HG02623 (cell line): Measurements from ENCODE around the gene LILRA1.
"Not testable (repeated sequence)": the region's sequence is repeated elsewhere in the genome, so short reads cannot be mapped to it uniquely, and the experiment has no call there.

Source experiments
- ATAC-seq: cut with Tn5 transposase; IDR thresholded peaks from one replicate; pipeline ENCODE4 v1.9.1; 2021; ENCODE audit warnings: moderate library complexity; ENCODE audit not compliant: unreplicated experiment

Gene LILRA1

DNA sequence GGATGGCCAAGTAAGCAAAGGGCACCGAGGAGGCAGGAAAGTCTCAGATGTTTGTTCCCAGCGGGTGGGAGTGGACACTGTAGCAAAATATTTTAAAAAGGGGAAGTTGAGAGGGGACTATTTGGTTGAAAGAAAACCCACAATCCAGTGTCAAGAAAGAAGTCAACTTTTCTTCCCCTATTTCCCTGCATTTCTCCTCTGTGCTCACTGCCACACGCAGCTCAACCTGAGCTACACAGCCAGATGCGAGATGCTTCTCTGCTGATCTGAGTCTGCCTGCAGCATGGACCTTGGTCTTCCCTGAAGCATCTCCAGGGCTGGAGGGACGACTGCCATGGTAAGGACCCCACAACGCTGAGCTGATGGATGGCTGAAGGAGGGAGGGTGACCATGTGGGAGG lies at the start of gene LILRA1:
Gene LILRA1 (plus strand): TSS at position 188 of the 400 bp plus-strand sequence. CDS start 613 bp downstream, outside the sequence.
- ATAC-seq: not testable (repeated sequence)

DNA sequence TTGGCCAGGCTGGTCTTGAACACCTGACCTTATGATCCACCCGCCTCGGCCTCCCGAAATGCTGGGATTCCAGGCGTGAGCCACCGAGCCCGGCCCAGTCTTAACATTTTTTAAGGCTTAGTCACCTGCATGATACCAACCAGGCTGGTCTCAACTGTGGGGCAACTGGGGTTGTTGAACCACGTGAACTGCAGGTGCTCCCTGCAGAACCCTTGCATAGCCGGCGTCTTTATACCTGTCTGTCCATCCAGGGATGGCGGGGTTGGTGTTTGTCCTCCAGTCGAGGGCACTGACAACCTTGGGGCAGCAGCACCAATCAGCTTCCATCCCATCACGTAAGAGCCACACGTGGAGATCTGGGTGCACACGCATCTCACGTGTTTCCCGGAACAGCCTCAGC lies 44.6 kb upstream of the LILRA1 start:
- no peak for ATAC-seq

DNA sequence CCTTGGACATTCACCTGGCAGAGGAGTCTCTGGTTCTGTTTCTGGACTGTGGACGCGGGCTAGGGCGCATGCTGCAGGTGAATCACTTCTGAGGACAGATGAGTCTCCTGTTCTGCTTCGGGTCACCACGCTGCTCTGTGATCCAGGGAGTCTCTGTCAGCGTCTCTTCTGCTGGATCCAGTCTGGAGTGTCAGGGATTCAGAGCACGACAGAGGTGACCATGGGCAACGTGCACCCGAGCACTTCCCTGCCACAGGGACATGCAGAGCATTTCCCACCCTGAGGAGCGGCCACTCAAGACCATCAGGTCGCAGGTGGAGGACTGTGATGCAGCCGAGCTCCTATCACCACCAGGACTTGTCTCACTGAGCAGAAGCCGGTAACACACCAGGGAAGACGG lies 44.2 kb upstream of the LILRA1 start:
- no peak for ATAC-seq

DNA sequence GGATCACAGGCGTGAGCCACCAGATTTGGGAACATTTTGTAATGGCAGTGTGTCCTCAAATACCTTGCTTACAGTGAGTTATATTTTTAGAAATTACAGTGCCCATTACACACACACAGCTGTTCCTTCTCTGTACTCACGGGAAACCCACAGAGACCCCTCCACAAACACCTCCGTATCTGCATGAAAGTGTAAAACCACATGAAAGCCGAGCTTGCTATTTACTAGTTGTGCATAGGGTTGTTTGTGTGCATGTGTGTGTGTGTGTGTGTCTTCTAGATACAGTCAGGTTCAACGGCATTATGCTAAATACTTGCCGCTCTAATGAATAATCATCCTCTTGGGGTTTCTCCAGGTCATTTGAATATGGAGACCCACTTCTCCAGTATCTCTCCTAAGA lies 42.1 kb upstream of the LILRA1 start:
- ATAC-seq: no peak

DNA sequence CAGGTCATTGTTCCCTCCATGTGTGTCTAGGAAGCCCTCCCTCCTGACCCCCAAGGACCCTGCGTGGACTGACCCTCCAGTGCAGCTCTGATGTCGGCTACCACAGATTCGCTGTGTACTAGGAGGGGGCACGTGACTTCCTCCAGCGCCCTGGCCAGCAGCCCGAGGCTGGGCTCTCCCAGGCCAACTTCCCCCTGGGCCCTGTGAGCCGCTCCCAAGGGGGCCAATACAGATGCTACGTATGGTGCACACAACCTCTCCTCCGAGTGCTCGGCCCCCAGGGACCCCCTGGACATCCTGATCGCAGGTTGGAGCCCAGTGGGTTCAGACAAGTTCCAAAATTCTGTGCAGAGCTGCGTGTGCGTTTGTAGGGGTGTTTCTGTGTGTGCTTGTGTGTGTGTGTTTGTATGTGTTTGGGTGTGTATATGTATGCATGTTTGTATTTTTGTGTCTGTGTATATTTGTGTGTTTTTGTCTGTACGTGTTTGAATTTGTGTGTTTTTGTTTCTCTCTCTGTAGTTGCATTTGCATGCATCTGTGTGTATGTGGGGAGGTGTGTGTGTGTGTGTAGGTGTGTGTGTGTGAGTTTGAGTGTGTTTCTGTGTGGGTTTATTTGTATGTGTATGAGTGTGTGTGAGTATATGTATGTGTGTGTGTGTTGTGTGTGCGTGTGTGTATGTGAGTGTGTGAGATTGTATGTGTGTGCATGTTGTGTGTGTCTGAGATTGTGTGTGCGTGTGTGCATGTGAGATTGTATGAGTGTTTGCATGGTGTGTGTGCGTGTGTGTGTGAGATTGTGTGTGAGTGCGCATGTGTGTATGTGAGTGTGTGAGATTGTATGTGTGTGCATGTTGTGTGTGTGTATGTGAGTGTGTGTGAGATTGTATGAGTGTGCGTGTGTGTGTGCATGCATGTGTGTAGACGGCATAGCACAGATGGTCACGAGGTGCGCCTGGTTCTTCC lies 41.2 kb upstream of the LILRA1 start:
- ATAC-seq: no peak

DNA sequence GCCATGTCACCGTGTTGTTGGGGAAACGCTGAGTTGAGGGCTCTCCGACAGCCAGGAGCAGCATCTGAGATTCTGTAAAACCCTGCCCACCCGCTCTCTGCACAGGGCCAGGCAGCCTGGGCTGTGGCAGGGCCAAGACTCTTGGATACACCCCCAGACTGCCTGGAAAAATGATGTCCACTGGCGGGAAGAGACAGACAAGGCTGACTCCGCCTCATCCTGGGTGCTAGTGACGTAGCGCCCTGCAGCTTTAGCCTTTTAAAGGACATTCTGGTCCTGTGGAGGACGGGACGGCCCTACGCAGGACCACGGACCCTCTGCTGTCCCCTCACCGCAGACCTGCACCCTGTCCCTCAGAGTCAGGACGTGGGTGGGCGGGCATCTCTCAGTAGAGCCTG lies 40.5 kb upstream of the LILRA1 start:
- no peak for ATAC-seq

DNA sequence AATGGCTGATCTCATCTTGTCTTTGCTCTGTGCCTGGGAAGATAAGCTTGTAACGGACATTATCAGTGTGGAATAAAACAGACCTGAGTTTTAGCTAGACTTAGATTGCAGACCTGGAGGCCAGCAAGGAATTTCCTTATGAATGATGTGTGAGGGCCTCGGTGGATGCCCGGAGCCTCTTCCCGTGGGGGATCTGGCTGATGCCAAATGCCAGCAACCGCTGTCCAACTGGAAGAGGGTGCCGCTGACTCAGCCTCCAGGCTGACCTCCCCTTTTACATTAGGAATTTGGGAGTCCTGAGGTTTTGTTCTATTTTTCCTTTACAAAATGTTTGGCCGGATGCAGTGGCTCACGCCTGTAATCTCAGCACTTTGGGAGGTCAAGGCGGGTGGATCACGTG lies 39.4 kb upstream of the LILRA1 start:
- no peak for ATAC-seq

DNA sequence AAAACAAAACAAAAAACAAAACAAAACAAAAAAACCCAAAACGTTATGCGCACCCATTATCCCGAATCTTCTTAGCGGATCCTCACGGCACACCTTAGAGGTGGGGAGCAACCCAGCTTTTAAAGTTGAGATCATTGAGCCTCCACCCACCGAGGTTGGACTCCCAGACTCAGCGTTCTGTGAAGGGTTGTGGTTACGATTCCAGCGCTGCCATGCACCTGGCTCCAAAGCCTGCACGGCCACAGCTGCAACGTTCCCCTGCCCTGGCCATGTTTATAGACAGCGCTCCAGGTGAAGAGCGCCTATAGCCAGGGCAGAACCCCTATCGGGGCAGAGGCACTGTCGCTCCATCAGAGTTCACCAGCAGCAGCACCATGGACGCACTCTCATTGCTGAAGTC lies 38.5 kb upstream of the LILRA1 start:
- ATAC-seq: no peak

DNA sequence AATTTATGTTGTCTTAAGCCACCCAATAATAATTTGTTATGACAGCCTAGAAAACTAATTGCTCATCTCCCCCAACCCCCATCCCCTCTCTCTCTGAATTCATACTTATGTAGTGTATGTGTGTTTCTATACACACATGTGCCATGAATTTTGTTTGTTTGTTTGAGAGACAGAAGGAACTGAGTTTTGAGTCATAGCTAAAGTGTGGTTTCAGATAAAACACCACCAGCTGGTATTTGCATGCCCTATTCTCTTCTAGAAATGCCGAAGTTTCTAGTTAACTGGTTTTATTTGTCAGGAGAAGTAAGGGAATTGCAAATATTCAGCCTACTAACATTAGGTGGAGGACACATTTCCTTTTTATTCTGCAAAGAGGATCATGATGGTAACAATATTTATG lies 37.2 kb upstream of the LILRA1 start:
- no peak for ATAC-seq

DNA sequence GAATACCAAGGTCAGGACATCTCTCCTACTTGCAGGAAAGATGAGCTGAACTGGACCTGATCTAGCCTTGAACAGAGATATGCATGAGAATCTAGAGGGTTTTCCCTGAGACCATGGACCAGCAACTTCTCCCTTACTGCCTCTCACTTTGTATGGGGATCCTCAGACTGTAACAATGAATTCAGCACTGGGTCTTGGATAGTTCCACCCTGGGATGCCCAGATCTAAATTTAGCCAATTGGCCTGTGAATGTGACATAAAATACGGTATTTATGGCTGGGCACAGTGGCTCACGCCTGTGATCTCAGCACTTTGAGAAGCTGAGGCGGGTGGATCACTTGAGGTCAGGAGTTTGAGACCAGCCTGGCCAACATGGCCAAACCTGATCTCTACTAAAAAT lies 35.1 kb upstream of the LILRA1 start:
- ATAC-seq: no peak

DNA sequence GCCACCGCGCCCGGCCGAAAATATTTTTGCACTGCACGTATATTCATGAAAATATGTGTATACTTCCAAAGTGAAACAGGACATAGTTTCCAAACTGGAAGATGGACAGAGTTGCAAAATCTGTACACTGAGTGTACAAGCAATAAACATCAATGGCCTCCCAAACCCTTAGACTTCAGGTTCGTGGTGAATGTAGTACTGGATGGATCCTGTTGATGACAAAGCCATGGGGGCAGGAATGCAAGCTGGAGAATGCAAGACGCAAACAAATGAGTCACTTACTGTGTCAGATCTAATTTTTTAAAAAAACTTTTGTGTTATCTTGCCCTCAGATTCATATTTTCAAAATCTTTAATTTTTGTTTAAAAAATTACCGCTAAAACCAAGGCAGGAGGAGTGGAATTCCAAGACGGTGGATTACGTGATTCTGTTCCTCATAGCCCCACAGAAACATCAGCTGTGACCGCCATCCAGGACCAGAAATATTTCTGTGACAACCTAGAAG lies 32.5 kb upstream of the LILRA1 start:
- no peak for ATAC-seq

DNA sequence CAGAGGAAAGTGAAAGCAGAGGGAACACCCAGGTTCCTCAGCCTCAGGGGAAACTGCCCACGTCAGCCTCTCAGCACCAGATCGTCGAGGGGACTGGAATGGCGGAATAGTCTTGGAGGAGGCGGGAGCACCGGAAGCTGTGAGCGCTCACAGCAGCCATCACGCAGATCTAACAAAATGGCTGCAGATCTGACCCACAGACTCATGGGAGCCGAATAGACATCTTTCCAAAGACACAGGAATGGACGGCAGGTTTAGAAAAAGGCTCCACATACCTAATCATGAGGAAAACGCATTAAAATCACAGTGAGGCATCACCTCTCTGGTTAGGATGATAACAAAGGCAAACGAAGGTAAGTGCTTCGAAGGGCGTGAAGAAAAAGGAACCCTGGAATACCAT lies 31.6 kb upstream of the LILRA1 start:
- no peak for ATAC-seq

DNA sequence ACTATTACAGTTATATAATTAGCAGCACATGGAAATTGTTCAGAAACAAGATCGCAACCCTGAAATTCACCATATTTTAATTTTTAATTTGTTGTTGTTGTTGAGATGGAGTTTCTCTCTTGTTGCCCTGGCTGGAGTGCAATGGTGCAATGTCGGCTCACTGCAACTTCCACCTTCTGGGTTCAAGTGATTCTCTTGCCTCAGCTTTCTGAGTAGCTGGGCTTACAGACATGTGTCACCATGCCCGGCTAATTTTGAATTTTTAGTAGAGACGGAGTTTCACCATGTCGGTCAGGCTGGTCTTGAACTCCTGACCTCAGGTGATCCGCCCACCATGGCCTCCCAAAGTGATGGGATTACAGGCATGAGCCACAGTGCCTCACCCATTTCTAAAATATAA lies 30.2 kb upstream of the LILRA1 start:
- ATAC-seq: not testable (repeated sequence)

DNA sequence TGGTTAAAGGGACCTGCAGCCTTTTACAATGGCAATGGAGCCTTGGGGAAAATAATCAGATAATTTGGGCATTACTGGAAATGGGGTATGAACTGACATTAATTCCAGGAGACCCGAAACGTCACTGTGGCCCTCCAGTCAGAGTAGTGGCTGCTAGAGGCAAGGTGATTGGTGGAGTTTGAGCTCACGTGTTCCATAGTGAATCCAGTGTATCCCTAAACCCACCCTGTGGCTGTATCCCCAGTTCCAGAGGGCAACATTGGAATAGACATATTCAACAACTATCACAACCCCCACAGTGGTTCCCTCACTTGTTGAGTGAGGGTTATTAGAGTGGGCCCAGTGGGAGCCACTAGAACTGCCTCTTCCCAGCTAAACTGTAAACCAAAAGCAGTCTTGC lies 23.1 kb upstream of the LILRA1 start:
- ATAC-seq: no peak

DNA sequence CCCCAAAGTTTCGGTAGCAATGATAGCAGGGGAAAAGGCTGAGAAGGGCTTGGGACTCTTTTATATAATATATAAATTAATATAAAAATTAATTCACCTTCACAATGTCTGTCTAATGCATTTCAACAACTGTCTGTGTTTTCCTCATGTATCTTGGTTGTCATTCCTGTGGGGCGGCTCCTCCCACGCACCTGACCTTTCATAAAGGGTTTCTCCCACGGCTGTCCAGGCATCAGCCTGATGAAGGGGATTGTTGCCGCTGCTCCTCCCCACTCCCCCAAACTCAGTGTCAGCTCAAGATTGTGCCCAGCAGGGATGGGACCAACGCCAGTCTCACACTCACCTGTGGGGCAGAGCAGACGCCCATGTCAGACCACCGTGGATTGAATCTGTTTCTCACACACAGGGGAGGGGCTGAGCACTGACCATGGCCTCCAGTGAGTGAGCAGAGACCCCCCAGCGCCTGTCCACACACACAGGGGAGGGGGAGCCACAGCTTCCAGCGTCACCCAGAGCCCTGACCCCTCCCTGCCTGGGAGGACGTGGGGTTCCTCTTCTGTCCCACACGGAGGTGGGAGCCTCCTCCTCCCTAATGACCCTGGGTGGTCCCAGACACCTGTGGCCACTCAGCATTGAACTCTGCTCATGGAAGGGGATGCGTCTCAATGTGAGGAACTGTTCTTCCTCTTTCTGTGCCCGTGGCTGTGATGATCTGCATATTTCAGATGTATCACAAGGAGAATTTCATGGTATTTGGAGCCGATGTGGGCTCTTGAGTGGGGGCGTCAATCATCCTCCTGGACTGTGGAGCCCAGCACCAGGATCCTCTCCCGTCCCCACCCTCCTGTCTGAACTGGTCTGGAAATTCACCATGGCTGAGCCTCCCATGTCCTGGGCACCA lies 21.5 kb upstream of the LILRA1 start:
- not testable (repeated sequence) for ATAC-seq

DNA sequence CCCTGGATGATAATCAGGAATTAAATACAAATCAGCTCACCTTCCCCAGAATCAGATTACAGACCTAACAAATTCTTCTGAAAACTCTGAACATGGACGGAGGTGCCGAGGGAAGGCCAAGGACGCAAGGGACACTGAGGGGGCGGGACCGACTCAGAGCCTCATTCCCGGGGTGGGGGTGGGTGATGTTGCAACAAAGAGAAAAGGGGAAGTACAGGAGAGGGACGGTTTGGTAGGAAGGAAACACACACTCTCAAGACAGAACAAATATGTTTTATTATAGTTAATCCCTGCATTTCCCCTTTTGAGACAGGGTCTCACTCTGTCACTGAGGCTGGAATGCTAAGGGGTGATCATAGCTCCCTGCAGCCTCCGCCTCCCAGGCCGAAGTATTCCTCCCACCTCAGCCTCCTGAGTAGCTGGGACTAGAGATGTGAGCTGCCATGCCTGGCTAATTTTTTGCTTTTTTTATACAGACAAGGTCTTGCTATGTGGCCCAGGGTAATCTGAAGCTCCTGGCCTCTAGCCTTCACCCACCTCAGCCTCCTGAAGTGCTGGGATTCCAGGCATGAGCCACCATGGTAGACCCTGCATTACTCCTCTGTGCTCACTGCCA lies 20.6 kb upstream of the LILRA1 start:
- no peak for ATAC-seq

DNA sequence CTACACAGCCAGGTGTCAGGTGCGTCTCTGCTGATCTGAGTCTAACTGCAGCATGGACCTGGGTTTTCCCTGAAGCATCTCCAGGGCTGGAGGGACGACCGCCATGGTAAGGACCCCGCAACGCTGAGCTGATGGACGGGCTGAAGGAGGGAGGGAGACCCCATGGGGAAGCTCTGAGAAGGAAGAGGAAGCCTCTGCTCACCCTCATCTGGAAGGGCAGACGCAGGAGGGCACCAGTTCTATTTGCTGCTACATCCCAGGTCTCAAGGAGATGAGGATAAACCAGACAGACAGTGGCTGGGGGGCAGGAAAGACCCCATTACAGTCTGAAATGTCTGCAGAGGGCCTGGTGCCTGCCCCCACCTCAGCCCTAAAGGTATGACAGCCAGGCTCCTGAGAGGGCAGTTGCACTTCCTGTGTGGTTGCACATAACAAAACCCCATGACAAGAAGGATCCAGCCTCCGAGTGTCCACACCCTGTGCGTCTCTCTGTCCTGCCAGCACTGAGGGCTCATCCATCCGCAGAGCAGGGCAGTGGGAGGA lies 20.0 kb upstream of the LILRA1 start, which contains the start of gene LILRA2:
Gene LILRA2 (plus strand): TSS at position 461 of the 543 bp plus-strand sequence. CDS start 89 bp downstream, outside the sequence.
- ATAC-seq: no peak

DNA sequence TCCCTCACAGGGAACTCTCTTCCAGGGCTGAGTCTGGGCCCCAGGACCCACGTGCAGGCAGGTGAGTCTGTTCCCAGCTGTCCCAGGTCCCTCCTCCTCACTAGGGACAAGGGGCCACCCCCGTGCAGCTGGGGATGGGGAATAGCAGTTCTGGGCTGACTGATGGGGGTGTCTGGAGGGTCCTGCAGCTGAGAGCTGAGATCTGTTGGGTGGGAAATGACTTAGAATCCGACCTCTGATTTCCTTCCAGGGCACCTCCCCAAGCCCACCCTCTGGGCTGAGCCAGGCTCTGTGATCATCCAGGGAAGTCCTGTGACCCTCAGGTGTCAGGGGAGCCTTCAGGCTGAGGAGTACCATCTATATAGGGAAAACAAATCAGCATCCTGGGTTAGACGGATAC lies 19.4 kb upstream of the LILRA1 start:
- no peak for ATAC-seq

DNA sequence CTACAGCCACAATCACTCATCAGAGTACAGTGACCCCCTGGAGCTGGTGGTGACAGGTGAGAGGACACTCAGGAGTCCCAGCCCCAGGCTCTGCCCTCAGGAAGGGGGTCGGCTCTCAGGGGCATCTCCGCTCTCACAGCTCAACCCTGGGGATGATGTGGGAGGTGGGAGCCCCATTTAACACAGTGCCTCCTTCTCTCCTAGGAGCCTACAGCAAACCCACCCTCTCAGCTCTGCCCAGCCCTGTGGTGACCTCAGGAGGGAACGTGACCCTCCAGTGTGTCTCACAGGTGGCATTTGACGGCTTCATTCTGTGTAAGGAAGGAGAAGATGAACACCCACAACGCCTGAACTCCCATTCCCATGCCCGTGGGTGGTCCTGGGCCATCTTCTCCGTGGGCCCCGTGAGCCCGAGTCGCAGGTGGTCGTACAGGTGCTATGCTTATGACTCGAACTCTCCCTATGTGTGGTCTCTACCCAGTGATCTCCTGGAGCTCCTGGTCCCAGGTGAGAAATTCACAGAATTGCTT lies 18.8 kb upstream of the LILRA1 start:
- no peak for ATAC-seq

DNA sequence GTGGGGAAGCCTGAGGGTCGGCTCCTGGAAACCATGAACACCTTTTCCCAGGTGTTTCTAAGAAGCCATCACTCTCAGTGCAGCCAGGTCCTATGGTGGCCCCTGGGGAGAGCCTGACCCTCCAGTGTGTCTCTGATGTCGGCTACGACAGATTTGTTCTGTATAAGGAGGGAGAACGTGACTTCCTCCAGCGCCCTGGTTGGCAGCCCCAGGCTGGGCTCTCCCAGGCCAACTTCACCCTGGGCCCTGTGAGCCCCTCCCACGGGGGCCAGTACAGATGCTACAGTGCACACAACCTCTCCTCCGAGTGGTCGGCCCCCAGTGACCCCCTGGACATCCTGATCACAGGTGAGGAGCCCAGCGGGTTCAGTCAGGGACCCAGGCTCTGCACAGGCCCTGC lies 18.2 kb upstream of the LILRA1 start:
- not testable (repeated sequence) for ATAC-seq
